HG02763 (cell line): ENCODE measurements around the gene PDE11A.
"Not testable (repeated sequence)": the region's sequence is repeated elsewhere in the genome, so short reads cannot be mapped to it uniquely, and the experiment has no call there.

ENCODE experiments used
- ATAC-seq: cut with Tn5 transposase; IDR thresholded peaks from one replicate; pipeline ENCODE4 v1.9.1; 2021; ENCODE audit warnings: mild to moderate bottlenecking, moderate library complexity; ENCODE audit not compliant: unreplicated experiment

Gene PDE11A

GRCh38 chr2:178075006-178075326 is 2.4 kb upstream of the PDE11A start:
- no peak for ATAC-seq

- no peak for ATAC-seq
Measured at GRCh38 chr2:178074123-178075005, 1.8 kb upstream of the PDE11A start.

GRCh38 chr2:178072000-178072382 is 586 bp downstream of the PDE11A start:
- ATAC-seq: no peak

GRCh38 chr2:178070824-178071223 is 1.8 kb downstream of the PDE11A start:
- ATAC-seq: no peak

- no peak for ATAC-seq
Measured at GRCh38 chr2:178069551-178069950, 3.0 kb downstream of the PDE11A start.

- no peak for ATAC-seq
Measured at GRCh38 chr2:178068823-178069454, 3.6 kb downstream of the PDE11A start.

- ATAC-seq: no peak
Measured at GRCh38 chr2:178066890-178067669, 5.5 kb downstream of the PDE11A start.

- no peak for ATAC-seq
Measured at GRCh38 chr2:178066324-178066723, 6.3 kb downstream of the PDE11A start.

- ATAC-seq: no peak
Measured at GRCh38 chr2:178059681-178060080, 12.9 kb downstream of the PDE11A start.

- no peak for ATAC-seq
Measured at GRCh38 chr2:178059111-178059510, 13.5 kb downstream of the PDE11A start.

GRCh38 chr2:178057179-178057680 is 15.3 kb downstream of the PDE11A start:
- no peak for ATAC-seq

- no peak for ATAC-seq
Measured at GRCh38 chr2:178056345-178056744, 16.2 kb downstream of the PDE11A start.

- not testable (repeated sequence) for ATAC-seq
Measured at GRCh38 chr2:178051257-178051656, 21.3 kb downstream of the PDE11A start.

- no peak for ATAC-seq
Measured at GRCh38 chr2:178047391-178047790, 25.2 kb downstream of the PDE11A start.

- ATAC-seq: no peak
Measured at GRCh38 chr2:178044836-178045235, 27.7 kb downstream of the PDE11A start.

GRCh38 chr2:178043266-178043665 is 29.3 kb downstream of the PDE11A start:
- no peak for ATAC-seq

GRCh38 chr2:178033583-178033982 is 39.0 kb downstream of the PDE11A start:
- ATAC-seq: not testable (repeated sequence)

- no peak for ATAC-seq
Measured at GRCh38 chr2:178029342-178029741, 43.2 kb downstream of the PDE11A start.

GRCh38 chr2:178025551-178026185 is 46.9 kb downstream of the PDE11A start:
- ATAC-seq: no peak

GRCh38 chr2:178018141-178018540 is 54.4 kb downstream of the PDE11A start:
- no peak for ATAC-seq

GRCh38 chr2:178016612-178017011 is 56.0 kb downstream of the PDE11A start:
- ATAC-seq: no peak
